Activated CD8-positive, alpha-beta memory T cell treated with anti-CD3 and anti-CD28 coated beads, Interleukin-2, amount 50 U/mL, for 24 hours (primary cell): ENCODE data around the gene LIMK2.
"Not testable (repeated sequence)": the region's sequence is repeated elsewhere in the genome, so short reads cannot be mapped to it uniquely, and the experiment has no call there.

Source experiments
- DNase-seq: peaks from one replicate; pipeline ENCODE4 v3.0.0-alpha.2; 2020; ENCODE audit errors: extremely low read depth

The LIMK2 gene

GRCh38 chr22:31290494-31291471 lies 78.7 kb downstream of the LIMK2 start:
- peak; percentile 86 for DNase-seq

DNA sequence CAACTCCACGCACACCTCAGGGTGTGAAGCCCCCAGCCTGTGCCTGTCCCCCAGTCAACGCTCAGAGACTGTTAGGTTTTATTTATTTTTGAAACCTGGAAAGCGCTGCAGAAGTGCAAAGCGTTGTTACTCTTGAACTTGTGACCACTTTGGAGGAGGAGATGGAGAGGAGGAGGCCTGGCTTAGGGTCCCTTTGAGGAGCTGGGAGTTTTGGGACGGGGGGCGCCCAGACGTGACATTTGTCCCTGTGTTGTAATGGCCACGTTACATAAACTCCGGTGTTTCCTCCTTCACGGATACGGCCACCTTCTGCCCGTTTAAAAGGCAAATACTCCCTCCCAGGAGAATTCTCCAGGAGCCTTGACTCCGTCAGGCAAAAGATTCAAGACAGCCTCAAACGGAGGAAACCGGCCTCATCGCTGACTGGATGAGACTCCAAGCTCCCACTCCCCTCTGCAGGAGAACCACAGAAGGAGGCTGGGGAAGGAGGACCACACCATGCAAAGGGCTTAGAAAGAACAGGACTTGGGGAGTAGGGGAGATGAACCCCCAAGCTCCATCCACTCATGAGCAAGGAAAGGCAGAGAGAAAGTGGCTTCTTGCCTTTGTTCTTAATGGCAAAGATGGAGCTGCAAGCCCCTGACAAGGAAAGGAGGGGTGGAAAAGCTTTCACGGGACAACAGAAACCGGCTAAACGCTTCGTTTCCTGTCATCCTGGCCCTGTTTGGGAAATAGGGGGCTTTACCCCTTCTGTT lies 79.6 kb downstream of the LIMK2 start:
- DNase-seq = no peak

DNA sequence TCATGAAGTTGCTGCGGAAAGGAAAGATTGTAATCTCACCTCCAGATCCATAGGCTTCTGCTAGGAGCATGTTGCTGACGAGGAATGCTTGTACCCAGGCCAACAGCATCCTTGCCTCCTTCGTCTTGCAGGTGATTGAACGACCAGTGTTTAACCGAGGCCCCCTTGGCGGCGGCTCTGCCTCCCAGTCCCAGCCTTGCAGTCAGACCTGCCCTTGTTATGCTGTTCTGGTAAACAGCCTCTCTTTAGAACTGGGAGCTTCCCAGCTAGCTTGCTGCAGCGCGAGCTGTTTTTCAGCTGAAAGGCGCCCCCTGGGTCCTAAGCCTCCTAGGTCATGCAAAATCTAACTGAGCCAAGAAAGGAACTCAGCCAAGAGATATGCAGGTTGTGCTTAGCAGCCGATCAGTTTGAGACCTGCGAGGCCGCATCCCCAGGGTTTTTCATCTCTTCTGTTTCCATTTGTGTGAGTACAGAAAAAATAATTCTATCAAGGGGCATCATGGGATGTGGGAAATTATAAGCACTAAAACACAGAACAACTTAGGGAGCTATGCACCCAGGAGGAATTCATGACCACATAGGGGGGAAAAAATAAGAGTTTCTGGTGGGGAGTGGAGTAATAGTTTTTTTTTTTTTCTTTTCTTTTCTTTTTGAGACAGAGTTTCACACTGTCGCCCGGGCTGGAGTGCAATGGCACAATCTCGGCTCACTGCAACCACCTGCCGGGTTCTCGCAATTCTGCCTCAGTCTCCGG lies 80.3 kb downstream of the LIMK2 start, which contains the start of gene PIK3IP1:
TSS of gene PIK3IP1 (minus strand) at position 253 of the 754 bp plus-strand sequence. CDS start at position 109, 144 bp downstream.
- DNase-seq = peak; percentile 68

DNA sequence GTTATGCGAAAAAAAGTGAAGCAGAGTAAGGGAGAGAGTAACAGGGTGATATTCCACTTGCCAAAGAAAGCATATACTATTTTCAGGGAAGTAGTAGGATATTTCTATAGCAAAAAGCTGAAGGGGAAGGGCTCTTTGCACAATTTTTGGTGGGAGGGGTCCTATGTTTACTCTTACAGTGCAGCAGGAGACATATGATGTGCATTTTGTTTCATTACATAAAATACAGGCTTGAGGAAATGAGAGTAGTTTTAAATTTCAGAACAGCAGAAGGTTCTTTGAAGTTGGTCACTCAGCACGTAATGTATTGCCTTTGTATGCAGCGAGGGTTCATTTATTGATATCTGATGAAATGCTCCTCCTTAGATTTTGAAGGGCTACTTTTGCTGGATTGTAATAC lies 83.3 kb downstream of the LIMK2 start:
- no peak for DNase-seq

- no peak for DNase-seq
Observed at GRCh38 chr22:31295831-31296657, 83.9 kb downstream of the LIMK2 start.

DNA sequence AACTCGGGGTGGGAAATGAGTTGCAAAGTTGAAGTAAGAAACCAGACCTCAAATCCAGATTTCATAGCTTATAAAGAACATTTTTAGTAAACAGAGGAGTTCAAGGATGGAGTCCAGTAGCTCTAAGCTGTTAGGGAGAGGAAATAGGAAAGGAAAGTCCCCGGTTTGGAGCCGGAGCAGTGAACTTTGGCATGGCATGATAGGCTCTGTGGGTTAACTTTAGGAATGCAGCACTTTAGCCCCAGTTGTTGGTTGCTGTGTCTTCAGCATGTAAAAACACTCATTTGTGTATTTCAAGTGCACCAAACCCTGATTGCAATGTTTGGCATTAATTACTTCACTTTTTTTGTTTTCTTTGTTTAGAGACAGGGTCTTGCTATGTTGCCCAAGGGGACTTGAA lies 88.8 kb downstream of the LIMK2 start:
- no peak for DNase-seq

GRCh38 chr22:31302006-31302405 lies 89.9 kb downstream of the LIMK2 start:
- DNase-seq = no peak

DNA sequence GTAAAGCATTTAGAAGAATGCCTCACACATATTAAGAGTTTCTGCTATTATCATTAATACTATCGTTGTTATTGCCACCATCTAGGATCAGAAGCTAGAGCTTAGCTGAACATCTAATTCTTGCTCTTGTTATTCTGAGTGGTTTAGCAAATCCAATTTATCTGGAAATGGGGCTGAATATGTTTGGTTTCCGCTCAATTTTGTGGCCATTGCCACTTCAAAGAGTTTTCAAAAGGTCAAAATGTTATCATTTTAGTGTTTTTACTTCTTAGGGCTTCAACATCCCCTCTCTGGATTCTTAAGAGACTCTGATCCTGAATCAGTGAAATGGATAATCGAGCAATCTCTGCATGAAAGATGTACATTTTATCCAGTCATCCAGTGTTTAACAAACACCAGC lies 90.4 kb downstream of the LIMK2 start:
- DNase-seq = no peak

- DNase-seq = no peak
Observed at GRCh38 chr22:31305194-31305593, 93.1 kb downstream of the LIMK2 start.

DNA sequence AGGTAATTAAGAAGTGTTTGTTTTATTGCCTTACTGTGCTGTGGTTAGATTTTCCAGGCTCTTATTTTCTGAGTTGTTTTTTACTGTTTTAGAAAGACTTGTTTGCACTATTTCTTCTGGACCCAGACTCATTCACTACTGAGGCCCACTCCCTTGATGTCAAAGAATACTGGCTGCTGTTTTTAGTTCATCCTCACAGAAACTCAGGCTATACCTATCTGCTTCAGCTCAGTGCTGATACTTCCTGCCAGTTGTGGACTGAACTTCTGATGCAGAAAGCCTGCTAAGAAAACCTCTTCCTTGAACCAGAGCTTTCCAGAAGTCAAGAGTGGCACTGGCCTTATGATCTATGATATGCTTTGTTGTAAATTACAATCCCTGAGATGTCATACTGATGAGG lies 96.1 kb downstream of the LIMK2 start:
- DNase-seq = no peak

DNA sequence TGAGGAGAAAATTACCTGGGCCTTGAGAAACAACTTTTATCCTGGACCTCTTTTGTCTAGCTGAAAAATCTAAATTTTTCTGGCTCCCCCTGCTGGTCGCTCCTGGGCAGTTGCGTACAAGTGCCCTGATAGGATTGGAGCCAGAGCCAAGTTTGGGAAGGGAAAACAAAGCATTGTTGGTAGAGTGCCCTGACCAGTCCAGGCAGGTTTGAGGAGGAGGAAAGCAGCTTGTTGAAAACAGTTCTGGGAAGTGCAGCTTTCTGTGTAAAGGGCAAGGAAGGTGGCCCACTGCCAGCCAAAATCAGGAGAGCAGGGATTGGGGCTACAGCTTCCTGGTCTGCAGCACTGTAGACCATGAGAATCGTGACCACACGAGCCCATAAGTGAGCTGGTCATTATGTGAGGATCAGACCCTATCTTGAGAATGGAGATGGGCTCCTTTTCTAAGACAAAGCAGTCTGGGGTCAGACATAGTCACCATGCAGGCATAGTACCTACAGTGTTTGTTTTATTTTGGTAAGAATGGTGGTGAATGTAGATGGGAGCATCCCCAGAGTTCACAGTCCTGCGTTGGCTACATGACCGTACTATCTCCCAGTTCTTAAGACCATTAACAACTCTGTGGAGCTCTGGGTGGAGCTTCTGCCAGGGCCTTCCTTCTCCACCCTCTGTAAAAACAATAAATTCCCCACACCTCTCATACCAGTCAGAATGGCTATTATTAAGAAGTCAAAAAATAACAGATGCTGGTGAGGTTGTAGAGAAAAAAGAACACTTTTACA lies 101.5 kb downstream of the LIMK2 start:
- DNase-seq = no peak

DNA sequence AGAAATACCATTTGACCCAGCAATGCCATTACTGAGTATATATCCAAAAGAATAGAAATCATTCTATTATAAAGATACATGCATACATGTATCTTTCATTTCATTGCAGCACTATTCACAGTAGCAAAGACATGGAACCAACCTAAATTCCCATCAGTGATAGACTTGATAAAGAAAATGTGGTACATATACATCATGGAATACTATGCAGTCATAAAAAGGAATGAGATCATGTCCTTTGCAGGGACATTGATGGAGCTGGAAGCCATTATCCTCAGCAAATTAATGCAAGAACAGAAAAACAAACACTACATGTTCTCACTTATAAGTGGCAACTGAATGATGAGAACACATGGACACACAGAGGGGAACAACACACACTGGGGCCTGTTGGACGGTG lies 102.1 kb downstream of the LIMK2 start:
- not testable (repeated sequence) for DNase-seq

GRCh38 chr22:31321421-31321820 lies 109.3 kb downstream of the LIMK2 start:
- DNase-seq = no peak

GRCh38 chr22:31323578-31324550 lies 111.8 kb downstream of the LIMK2 start:
- no peak for DNase-seq

- no peak for DNase-seq
Observed at GRCh38 chr22:31326877-31327276, 114.8 kb downstream of the LIMK2 start.

DNA sequence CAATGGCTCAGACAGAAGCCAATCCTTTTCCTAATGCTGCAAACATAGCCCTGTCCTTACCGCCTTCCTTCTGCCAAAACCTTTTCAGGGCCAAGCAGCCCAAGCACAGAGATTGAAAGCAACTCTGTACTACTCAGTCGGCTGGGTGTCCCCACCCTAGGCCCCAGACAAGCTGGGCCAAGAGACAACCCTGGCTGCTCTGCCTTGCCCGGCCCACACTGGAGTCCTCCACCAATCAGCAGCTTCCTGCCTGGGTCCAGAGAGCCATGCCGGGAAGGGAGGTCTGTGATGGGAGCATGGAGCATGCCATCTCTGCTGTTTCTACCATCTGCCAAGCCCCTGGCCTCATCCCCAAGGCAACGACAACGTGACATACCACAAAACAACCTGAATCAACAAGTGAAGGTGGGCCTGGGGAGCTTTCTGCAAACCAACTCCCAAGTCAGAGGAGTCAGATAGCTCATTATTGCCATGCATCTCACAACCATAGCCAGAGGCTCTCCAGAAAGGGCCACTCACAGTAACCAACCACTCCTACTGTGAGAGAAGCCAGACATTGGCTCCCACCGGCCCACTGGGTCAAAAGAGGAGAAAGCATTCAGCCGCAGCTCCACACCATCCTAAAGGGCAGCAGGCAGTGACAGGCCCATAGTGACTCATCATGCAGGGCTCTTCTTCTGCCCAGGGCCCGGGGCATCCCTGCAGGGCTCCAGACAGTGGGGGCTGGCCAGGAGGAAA lies 115.9 kb downstream of the LIMK2 start:
- no peak for DNase-seq

DNA sequence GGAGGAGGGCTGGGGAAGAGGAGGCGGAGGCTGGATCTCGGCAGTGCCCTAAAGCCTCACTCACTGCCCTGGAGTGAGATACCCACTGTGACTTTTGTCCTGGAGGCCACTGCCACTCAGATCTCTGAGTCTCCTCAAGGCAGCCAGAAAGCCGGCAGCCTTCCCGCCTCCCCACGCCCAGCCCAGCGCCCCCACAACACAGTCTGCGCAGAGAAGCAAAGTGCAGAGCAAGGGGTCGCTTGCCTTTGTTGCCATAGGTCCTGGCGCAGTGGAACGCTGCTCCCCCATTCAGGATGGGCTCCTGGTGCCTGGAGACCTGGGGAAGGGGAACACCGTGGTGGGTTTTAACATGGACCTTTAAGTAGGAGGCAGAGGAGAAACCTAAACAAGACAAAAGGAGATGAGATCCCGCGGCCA lies 116.5 kb downstream of the LIMK2 start:
- no peak for DNase-seq

DNA sequence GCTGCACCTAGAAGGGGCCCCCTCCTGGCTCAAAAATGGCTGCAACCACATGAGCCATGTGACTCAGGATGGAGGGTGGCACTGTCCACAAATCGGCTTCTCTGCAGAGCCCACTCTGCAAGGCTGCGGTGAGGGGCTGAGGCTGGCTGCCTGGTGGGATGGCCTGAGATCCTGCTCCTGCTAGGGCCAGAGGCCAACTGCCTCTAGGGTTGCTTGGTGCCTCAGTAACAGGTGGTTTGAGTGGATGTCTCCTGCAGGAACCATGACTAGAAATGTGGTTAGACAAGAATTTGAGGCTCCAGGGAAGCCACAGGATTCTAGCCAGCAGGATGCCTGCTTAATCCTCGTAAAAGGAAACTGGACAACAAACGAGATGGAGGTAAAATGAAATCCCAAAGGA lies 116.9 kb downstream of the LIMK2 start:
- no peak for DNase-seq
